GM19099 (cell line): ENCODE measurements around the gene DSE.

ENCODE experiments used
- POLR2A ChIP-seq: IDR thresholded peaks from 3 replicates; pipeline ENCODE4 v1.6.1; 2011; ENCODE audit warnings: low read depth; ENCODE audit not compliant: insufficient read length; ENCODE audit errors: extremely low read depth

Gene DSE

DNA sequence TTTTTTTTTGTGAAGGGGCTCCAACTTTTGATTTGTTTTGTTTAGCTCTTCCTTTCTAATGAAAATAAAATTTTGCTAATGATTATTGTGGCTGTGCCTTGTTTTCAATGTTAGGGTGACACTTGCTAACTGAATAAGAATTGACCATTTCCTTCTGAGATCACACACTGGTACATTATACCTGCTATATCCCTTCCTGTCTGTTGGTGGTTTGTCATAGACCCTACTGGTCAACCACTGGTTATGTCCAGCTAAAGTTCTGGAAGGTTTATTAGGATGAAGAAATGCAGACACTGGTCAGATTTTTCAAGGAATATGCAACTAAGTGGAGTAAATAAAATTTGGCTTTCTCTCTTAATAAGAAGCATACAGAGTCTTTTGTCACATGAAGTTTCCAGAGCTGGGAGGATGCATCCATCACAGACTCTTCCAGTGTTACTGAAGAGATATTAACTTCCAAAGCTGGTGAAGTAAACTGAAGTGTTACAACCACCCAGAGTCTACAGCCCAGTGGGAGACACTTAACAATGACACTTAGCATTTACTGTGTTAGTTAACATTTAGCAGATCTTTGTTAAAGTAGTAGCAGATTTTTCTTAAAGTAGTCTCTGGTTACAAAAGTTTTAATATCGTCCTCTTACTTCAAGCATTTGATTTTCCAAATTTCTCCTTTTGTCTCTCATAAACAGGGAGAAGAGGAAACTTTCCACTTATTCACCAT is 121.0 kb downstream of the DSE start:
- TF ChIP-seq POLR2A, result no peak

DNA sequence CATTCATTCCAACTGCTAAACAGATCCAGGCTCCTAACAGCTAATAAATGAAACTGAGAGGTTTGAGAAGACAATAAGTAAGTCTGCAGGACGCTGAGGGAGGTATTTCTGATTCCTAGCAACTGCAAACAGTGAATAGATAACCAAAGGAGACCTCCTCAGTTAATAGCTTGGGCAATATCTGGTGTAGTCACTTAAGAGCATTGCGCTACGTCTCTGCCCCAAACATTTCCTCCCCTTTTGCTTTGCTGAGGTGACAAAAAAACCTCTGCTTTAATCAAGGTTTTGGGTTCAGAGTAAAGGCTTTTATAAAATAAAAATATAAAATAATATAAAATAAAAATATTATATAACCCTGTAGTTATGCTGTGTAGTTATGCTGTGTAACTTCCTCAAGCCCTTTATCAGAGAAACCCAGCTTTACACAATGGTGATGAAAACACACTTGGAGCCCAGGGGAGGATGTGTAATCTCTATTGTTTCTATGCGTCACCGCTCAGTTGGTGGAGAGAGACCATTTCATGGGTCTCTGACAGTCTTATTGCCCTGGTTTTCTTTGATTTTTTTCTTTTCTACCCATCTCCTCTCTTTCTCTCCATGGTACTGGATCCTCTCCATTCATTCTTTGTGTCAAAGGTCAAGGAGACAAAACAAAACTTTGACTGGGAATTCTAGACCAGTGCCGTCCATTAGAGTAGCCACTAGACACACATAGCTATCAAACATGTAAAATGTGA is 121.8 kb downstream of the DSE start:
- TF ChIP-seq POLR2A, result no peak
